ENCODE data around the gene CCDC69. TPM values are rescaled to one million over a fixed set of nuclear protein-coding genes. Genes with fewer than 3 reads are reported as not detected.
A peak's percentile ranks its signal among the peaks of the same experiment; 100 is the strongest.

CCDC69 gene
- total and polyA plus RNA-seq, 10 of the 15 experiments (the other 5 are each of a cell fraction or from before 2014, with no cell fraction given) = 13.5 to 106 (median 70.1) TPM

DNA sequence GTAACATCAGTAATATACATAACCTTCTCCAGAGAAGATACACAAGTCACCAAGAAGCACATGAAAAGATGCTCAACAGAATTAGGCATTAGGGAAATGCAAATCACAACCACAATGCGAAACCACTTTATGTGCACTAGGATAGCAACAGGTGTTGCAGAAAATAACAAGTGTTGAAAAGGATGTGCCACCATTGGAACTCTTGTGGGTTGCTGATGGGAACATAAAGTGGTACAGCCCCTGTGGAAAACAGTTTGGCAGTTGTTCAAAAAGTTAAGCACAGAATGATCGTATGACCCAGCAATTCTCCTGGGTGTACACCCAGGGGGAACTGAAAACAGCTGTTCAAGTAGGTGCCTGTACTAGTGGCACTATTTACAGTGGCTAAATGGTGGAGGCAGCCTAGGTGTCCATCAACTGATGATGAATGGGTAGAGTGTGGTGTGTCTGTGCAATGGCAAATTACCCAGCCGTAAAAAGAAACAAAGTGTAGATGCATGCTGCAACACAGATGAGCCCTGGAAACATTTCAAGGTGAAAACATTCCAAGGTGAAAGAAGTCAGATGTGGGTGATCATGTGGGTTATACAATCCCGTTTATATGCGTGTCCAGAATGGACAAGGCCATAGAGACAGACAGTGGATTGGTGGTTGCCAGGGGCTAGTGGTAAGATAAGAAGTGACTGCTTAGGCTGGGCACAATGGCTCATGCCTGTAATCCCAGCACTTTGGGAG is 27.2 kb downstream of the CCDC69 start (continued):
- peak; percentile 90 for TF ChIP-seq GATAD2B (conservative IDR thresholded peaks at IDR 0.05; ENCODE audit: low read depth)
- TF ChIP-seq, protein P1, sequence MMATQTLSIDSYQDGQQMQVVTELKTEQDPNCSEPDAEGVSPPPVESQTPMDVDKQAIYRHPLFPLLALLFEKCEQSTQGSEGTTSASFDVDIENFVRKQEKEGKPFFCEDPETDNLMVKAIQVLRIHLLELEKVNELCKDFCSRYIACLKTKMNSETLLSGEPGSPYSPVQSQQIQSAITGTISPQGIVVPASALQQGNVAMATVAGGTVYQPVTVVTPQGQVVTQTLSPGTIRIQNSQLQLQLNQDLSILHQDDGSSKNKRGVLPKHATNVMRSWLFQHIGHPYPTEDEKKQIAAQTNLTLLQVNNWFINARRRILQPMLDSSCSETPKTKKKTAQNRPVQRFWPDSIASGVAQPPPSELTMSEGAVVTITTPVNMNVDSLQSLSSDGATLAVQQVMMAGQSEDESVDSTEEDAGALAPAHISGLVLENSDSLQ (IDR thresholded peaks at IDR 0.05) = peak; percentile 95
- no peak for TF ChIP-seq SUZ12 (IDR thresholded peaks at IDR 0.05; ENCODE audit: unreplicated experiment)
- peak; percentile 93 for TF ChIP-seq POU2F2 (IDR thresholded peaks at IDR 0.05; ENCODE audit: borderline replicate concordance, low read depth, low read length)
- TF ChIP-seq ZNF24 (IDR thresholded peaks at IDR 0.05) = no peak
- no peak for TF ChIP-seq PML (IDR thresholded peaks at IDR 0.05; ENCODE audit: low read length)
- no peak for TF ChIP-seq SIX5 (IDR thresholded peaks at IDR 0.05; ENCODE audit: low read depth, low read length, severe bottlenecking)
- TF ChIP-seq YY1 (IDR thresholded peaks at IDR 0.05; ENCODE audit: low read depth, low read length) = no peak
- TF ChIP-seq HDGF (IDR thresholded peaks at IDR 0.05) = no peak
- no peak for TF ChIP-seq NR2C2 (IDR thresholded peaks at IDR 0.05; ENCODE audit: borderline replicate concordance, control insufficient read depth, insufficient read length, low read depth)
- no peak for TF ChIP-seq EGR1 (IDR thresholded peaks at IDR 0.05; ENCODE audit: borderline replicate concordance in 1 of 2, low read depth in 2 of 2, low read length in 2 of 2)
- 0 out of 2 replicates have a peak, but pooled peaks have one; percentile 36 for TF ChIP-seq CREM (IDR thresholded peaks at IDR 0.05; ENCODE audit: low read depth)
- TF ChIP-seq YBX1 (IDR thresholded peaks at IDR 0.05) = no peak
- no peak for TF ChIP-seq ZNF274 (IDR thresholded peaks at IDR 0.05; ENCODE audit: insufficient read depth, insufficient read length)
- peak; percentile 85 for TF ChIP-seq PBX3 (IDR thresholded peaks at IDR 0.05; ENCODE audit: insufficient replicate concordance, low read depth, low read length)
- no peak for TF ChIP-seq BRCA1 (IDR thresholded peaks at IDR 0.05; ENCODE audit: low read depth, low read length)
- no peak for TF ChIP-seq ZZZ3 (IDR thresholded peaks at IDR 0.05; ENCODE audit: control insufficient read depth, insufficient read length, low read depth)
- TF ChIP-seq ZNF217 (IDR thresholded peaks at IDR 0.05) = 0 out of 2 replicates have a peak, but pooled peaks have one; percentile 21
- no peak for TF ChIP-seq IRF5 (IDR thresholded peaks at IDR 0.05; ENCODE audit: borderline replicate concordance)
- peak; percentile 39; the same call in 1 of the 2 replicates for TF ChIP-seq MTA3 (IDR thresholded peaks at IDR 0.05; ENCODE audit: borderline replicate concordance, low read length)
- no peak for TF ChIP-seq NFXL1 (IDR thresholded peaks at IDR 0.05; ENCODE audit: borderline replicate concordance)
- TF ChIP-seq HCFC1 (IDR thresholded peaks at IDR 0.05; ENCODE audit: low read length) = no peak
- TF ChIP-seq, protein P2, sequence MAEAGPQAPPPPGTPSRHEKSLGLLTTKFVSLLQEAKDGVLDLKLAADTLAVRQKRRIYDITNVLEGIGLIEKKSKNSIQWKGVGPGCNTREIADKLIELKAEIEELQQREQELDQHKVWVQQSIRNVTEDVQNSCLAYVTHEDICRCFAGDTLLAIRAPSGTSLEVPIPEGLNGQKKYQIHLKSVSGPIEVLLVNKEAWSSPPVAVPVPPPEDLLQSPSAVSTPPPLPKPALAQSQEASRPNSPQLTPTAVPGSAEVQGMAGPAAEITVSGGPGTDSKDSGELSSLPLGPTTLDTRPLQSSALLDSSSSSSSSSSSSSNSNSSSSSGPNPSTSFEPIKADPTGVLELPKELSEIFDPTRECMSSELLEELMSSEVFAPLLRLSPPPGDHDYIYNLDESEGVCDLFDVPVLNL (IDR thresholded peaks at IDR 0.05; ENCODE audit: low read depth, low read length) = no peak
- no peak for TF ChIP-seq WRNIP1 (IDR thresholded peaks at IDR 0.05; ENCODE audit: borderline replicate concordance, low read depth, low read length)

All from GM12878 (cell line).